BJ (cell line): ENCODE results near the gene SUCLG1. TPM values are rescaled to one million over a fixed set of nuclear protein-coding genes. Genes with fewer than 3 reads are reported as not detected.

Experiments
- CTCF ChIA-PET: fragments of 350-600 bp; formaldehyde crosslinking; extraction: SDS; loops from one replicate; lab custom pipeline; 2021; ENCODE audit warnings: antibody characterized with exemption, inconsistent platforms; lab: Yijun Ruan, JAX
- POLR2A ChIA-PET: fragments of 300-600 bp; sonication (Branson Sonifier 250); formaldehyde crosslinking; extraction: SDS; loops from one replicate; lab custom pipeline; 2021; ENCODE audit warnings: antibody characterized with exemption; lab: Charles Lee
- DNase-seq: peaks from one replicate; pipeline ENCODE4 v3.0.0-alpha.2; 2011; ENCODE audit warnings: low read depth
- H3K27me3 ChIP-seq: 2 replicates; pipeline ENCODE4 v1.6.0; 2011; ENCODE audit warnings: low read length; ENCODE audit not compliant: control insufficient read depth, insufficient read depth
- H3K36me3 ChIP-seq: 2 replicates; pipeline ENCODE4 v1.5.1; 2011; ENCODE audit warnings: low read length; ENCODE audit not compliant: control insufficient read depth, insufficient read depth
- H3K4me3 ChIP-seq: 2 replicates; pipeline ENCODE4 v1.5.1; 2011; ENCODE audit warnings: low read depth, mild to moderate bottlenecking, control low read depth, low read length
- polyA plus RNA-seq: library from polyadenylated mRNA; depleted of rRNA; stranded (reverse); fragments of >200 nt; gene quantifications from 2 replicates; pipeline ENCODE4 v1.2.3, GENCODE V29; 2011; rRNA removed
- TF ChIP-seq, protein P1 (sequence below): IDR thresholded peaks from 2 replicates; pipeline ENCODE4 v1.5.1; 2011; ENCODE audit warnings: low read depth, mild to moderate bottlenecking, control low read depth, inconsistent platforms, low read length, moderate library complexity; ENCODE audit not compliant: insufficient read depth

Gene SUCLG1
- polyA plus RNA-seq, 1 experiment, result 34.3 TPM

DNA sequence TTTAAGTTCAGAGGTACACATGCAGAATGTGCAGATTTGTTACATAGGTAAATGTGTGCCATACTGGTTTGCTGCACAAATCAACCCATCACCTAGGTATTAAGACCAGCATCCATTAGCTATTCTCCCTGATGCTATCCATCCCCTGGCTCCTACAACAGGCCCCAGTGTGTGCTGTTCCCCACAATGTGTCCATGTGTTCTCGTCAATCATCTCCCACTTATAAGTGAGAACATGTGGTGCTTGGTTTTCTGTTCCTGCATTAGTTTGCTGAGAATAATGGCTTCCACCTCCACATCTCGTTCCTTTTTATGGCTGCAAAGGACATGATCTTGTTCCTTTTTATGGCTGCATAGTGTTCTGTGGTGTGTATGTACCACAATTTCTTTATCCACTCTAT, 75.8 kb downstream of the SUCLG1 start:
- TF ChIP-seq, protein P1, sequence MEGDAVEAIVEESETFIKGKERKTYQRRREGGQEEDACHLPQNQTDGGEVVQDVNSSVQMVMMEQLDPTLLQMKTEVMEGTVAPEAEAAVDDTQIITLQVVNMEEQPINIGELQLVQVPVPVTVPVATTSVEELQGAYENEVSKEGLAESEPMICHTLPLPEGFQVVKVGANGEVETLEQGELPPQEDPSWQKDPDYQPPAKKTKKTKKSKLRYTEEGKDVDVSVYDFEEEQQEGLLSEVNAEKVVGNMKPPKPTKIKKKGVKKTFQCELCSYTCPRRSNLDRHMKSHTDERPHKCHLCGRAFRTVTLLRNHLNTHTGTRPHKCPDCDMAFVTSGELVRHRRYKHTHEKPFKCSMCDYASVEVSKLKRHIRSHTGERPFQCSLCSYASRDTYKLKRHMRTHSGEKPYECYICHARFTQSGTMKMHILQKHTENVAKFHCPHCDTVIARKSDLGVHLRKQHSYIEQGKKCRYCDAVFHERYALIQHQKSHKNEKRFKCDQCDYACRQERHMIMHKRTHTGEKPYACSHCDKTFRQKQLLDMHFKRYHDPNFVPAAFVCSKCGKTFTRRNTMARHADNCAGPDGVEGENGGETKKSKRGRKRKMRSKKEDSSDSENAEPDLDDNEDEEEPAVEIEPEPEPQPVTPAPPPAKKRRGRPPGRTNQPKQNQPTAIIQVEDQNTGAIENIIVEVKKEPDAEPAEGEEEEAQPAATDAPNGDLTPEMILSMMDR, result no peak
- DNase-seq, result no peak
- CTCF ChIA-PET, result no interaction called here

DNA sequence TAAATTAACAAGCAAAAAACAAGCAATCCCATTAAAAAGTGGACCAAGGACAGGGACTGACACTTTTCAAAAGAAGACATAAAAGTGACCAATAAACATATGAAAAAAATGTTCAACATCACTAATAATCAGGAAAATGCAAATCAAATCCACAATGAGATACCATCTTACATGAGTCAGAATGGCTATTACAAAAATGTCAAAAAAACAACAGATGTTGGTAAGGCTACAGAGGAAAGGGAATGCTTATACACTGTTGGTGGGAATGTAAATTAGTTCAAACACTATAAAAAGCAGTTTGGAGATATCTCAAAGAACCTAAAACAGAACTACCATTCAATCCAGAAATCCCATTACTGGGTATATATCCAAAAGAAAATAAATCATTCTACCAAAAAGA, 78.2 kb downstream of the SUCLG1 start:
- TF ChIP-seq, protein P1, result no peak
- Histone ChIP-seq H3K36me3 (no peaks in the 10 kb centered on the region), H3K4me3 (no peak overlapping the region), H3K27me3 (no peaks in the 10 kb centered on the region)
- ChIA-PET CTCF (no interaction called here), POLR2A (no interaction called here)
- no peak for DNase-seq

More for the DNA sequence above, 75.8 kb downstream of the SUCLG1 start:
- H3K4me3 ChIP-seq, result no peak overlapping the region
- no peaks in the 10 kb centered on the region for H3K27me3 ChIP-seq
- POLR2A ChIA-PET, result no interaction called here
- H3K36me3 ChIP-seq, result no peaks in the 10 kb centered on the region

DNA sequence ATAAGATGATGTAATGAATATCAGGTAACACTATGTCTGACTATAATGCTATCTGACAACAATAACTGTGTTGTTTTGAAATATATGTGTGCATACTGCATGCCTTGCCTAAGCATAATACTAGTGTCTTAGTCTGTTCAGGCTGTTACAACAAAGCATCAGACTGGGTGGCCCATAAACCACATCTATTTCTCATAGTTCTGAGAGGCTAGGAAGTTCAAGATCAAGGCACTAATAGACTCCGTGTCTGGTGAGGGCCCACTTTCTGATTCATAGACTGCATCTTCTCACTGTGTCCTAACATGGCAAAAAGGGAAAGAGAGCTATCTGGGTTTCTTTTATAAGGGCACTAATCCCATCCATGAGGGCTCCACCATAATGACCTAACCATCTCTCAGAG, 80.1 kb downstream of the SUCLG1 start:
- Histone ChIP-seq H3K4me3 (no peak overlapping the region), H3K36me3 (no peaks in the 10 kb centered on the region), H3K27me3 (no peaks in the 10 kb centered on the region)
- POLR2A ChIA-PET, result no interaction called here
- TF ChIP-seq, protein P1, result no peak
- no peak for DNase-seq
- CTCF ChIA-PET, result no interaction called here

DNA sequence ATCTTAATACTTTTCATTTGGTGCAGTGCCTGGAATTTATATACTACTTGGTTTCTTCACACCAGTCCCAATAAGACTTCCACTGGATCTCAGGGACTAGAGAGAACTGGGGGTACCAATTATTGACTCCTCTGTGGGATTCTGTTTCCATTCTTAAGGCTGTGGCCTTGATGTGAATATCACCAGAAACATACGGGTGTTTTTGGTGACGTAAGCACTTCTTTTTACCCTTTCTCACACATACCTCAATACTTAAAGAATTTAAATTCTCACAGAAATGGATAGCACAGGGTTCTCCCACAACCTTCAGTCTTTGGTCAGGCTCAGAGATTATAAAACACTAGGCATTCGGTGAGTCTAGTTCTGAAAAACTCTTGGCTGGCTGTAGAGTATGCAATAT, 84.1 kb downstream of the SUCLG1 start:
- Histone ChIP-seq H3K4me3 (no peak overlapping the region), H3K36me3 (no peaks in the 10 kb centered on the region), H3K27me3 (no peaks in the 10 kb centered on the region)
- POLR2A ChIA-PET, result no interaction called here
- DNase-seq, result no peak
- TF ChIP-seq, protein P1, result no peak
- CTCF ChIA-PET, result no interaction called here

DNA sequence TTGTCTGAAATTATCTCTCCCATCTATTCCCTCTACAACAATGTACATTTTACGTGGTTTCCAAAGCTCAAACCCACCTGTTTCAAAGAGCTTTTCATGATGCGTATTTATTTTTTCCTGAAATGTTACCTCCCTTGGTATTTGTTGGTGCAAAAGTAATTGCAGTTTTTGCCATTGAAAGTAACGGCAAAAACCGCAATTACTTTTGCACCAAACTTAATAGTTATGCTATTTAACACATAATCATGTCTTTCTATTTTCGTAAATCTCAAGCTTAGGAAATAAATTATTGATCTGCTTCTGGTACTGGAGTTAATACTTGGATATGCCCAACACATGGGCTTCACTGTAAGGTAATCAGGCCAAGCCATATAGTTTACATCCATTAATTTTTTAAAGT, 85.2 kb downstream of the SUCLG1 start:
- Histone ChIP-seq H3K36me3 (no peaks in the 10 kb centered on the region), H3K27me3 (no peaks in the 10 kb centered on the region), H3K4me3 (no peak overlapping the region)
- TF ChIP-seq, protein P1, result no peak
- ChIA-PET CTCF (interaction anchor here (1.0 kb wide), 1 partner anchor 8 kb away, joined by 3 read pairs; no protein-coding TSS in a partner anchor), POLR2A (no interaction called here)
- no peak for DNase-seq

Other genes with a start within 250 kb of the SUCLG1 start
- 0.01 TPM in 2 replicates for gene DNAH6, start 57.2 kb upstream of the SUCLG1 start, polyA plus RNA-seq